GM21717 (cell line): Measurements from ENCODE around the gene NUCB2.
A peak's percentile ranks its signal among the peaks of the same experiment; 100 is the strongest.

Experiments used
- ATAC-seq: cut with Tn5 transposase; IDR thresholded peaks from one replicate; pipeline ENCODE4 v1.9.1; 2021; ENCODE audit warnings: mild to moderate bottlenecking, moderate library complexity; ENCODE audit not compliant: unreplicated experiment

Gene NUCB2

DNA sequence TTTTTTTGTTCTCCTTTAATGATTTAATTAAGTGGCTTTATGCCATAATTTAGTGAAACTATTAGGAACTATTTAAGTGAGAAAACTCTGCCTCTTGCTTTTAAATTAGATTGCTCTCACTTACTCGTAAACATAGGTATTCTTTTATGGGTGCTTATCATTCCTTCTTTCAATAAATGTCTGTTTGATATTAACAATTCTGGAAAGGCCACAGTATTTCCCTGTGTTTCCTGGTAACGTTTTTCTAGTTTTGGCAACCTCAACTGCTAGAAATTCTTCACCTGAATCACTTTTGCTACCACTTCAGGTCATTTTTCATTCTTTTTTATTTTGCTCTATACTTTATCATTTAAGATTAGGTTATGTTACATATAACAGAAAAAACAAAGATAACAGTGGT, 55.1 kb downstream of the NUCB2 start:
- ATAC-seq = no peak

DNA sequence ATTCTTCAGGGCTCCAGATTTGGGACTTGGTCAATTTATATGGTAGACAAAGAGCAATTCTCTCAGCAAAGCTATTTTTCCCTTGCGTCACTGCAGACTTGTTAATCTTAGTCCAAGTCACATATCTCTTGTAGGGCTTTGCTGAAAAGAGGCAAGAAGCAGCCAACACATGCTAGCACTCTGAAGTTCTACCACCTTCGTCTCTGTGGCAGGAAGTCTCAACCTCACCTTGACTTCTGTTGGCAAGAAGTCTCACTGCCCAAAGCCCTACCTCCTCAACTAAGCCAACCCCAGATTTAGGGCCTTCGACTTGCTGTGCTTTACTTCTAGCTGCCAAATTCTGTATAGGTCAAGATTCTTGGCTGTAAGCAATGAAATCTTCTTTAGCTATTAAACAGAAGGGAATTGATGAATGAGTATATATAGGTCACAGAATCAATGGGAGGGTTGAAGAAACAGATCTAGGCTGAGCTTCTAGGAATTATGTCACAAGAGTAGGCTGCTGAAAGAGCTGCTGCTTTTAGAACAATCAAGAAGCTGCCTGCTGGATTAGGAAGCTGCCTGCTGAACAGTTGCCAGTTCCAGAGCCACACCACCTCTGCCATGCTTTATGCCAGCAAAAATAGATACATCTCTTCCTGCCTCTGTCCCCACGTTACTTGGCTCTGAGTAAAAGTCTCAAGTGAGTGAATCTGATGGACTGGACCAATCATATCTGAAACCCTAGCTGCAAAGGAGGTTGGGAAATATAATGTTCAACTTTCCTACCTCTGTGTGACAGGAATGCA, 57.5 kb downstream of the NUCB2 start:
- no peak for ATAC-seq

DNA sequence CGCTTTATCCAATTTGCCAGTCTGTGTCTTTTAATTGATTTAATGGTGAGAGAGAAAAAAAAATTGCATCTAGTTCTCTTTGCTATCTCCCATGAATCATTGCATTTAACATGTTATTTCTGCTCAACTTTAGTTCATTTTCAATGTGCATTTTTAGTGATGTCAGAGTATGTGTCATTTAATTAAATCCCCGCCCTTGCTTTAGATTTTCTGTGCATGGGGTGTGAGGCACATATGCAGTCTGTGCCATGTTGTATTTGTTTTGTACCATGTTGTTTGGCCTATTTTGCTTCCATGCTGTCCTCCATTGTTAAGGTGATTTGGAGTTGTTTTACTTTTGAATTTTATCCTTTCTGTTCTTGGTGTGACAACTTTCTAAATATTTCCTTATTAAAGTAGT, 66.7 kb downstream of the NUCB2 start:
- ATAC-seq = no peak

DNA sequence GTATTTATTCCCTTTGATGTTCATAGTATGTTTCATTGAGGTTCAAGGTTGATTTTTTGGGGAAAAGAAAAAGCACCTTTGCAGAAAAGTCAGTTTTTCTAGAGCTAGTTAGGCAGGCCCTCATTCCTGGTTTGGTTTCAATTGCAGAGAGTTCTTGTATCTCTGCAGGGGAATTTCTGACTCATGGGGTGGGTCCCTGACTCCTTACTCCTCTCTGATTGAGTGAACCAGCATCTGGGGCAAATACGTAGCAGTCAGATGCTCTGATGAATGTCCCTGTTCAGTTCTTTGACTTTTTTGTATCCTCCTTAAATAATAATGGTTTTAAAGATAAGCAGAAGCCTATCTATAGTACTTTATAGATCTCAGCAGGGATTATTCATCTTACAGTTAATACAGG, 67.4 kb downstream of the NUCB2 start:
- ATAC-seq = no peak

DNA sequence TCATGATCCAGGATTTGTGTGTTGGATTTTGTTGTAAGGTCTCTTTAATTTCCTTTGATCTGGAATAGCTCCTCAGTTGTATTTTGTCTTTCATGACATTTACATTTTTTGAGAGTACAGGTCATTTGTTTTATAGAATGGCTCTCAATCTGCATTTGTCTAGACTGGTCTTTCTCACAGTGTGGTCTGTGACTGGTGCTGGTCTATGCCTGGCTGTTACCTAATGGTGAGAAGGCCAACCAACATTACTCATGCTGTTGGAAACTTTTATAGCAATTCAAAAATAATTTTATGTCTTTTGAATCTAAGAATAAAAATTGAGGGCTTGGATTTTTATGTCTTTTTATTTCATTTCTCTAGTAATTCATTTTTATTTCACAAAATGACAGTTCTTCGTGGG, 71.1 kb downstream of the NUCB2 start:
- no peak for ATAC-seq

DNA sequence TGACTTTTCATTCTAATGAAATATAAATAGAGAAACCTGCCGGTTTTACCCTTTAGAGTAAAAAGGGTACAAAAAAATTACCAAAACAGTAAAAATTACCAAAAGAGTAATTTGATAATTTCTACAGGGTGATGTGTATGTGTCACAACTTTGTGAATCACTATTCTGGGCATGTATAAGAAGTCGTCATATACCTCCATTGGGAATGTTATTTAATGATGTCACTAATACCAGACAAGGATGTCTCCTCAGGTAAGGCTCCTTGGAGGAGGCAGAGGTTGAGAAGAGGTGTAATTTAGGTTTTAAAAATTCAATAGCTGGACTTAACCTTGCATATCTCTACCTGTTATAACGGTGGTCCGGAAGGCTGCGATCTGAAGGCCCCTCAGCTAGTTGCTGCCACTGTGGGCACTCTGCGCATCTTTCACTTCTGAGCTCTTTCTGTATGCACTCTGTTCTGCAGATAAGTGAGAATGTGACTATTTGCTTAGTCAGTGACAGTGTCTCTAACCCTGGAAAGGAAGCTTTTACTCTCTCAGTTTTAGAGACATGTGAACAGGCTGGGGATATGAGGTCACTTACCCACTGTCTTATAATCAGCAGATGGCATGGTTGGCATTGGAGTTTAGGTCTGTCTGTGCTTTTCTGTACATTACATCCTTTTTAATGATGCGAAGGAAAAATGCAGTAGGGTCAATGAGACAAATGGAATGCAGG, 74.1 kb downstream of the NUCB2 start:
- ATAC-seq = no peak

DNA sequence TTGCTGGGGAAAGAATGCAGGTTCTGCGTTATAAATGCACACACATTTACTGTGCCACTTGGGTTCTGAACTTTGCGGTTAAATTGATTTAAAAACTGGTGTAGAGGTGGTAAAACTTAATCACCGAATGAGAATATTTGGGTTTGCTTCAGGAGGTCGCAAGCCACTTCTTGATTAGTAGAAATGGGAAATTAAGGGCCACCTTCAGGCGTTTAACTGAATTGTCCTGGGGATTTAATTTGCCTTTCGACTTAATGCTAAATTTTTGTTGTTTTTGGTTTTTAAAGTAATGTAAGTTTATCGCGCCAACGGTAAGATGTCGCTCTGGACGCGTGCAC, 74.6 kb downstream of the NUCB2 start:
- no peak for ATAC-seq

DNA sequence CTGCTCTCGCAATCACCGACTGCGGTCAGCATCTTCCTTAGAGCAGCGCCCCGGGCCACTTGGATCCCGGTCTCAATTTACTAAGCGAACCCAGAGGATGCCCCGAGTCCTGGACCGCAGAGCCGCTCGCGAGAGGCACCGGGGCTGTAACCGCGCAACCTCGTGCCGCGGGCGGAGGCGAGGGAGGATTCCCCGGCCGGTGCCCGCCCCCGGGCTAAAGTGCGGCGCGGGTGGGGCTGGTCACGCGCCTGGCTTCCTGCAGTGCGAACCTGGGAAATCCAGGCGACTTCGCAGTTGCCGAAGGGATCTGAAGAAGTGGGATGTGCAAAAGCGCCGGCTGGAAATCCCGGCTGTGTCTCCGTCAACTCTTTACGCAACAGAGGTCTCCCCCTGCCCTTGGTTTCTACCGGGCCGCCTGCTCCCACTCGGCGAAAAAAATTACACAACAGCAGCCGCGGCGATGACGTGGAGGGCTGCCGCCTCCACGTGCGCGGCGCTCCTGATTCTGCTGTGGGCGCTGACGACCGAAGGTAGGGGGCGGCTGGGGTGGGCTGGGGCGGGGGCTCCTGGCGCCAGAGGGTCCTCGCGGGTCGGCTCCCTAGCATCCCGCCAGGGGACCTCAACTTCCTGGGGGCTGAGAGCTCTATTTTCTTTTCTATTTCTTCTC, 75.1 kb downstream of the NUCB2 start, which contains the start of gene NCR3LG1:
Gene NCR3LG1 (plus strand): TSS at position 291 of the 667 bp plus-strand sequence. CDS start 170 bp downstream, at position 461.
- ATAC-seq = no peak

DNA sequence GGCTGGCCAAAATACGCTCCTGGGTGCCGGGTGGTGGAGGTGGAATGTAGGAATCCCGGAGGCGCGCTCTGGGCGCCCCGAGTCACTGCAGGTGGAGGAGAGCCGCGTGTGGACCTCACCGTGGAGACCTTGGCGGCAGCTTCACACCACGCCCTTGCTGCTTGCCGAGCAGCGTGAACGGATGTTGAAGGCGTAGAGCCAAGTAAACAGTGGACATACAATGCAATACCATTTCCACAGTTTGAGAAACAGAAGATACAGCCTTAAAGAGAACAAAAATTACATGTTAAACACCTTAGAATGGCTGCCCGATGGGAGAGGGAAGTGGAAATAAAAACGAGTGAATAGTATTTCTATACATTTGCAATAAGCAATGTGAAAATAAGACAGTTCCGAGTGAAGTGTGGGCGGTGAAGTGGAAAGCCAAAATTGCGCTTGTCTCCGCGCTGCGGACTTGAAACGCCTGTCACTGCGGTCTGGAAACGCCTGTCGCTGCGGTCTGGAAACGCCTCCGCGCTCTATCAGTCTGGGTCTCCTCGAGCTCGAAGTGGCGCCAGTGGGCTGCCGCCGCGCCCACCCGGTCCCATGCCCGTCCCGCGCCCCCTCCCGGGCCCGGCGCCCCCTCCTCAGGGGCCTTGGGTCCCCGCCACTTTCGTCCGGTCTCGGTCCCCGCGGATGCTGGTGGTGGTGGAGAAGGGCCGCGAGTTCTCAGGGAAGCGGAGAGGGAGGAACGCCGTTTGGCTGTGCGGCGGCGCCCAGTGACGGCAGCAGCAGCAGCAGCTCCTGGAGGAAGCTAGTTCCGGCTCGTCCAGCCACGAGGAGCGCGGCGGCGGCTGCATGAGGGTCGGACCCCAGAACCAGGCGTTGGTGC, 76.6 kb downstream of the NUCB2 start:
- ATAC-seq = peak; percentile 43

DNA sequence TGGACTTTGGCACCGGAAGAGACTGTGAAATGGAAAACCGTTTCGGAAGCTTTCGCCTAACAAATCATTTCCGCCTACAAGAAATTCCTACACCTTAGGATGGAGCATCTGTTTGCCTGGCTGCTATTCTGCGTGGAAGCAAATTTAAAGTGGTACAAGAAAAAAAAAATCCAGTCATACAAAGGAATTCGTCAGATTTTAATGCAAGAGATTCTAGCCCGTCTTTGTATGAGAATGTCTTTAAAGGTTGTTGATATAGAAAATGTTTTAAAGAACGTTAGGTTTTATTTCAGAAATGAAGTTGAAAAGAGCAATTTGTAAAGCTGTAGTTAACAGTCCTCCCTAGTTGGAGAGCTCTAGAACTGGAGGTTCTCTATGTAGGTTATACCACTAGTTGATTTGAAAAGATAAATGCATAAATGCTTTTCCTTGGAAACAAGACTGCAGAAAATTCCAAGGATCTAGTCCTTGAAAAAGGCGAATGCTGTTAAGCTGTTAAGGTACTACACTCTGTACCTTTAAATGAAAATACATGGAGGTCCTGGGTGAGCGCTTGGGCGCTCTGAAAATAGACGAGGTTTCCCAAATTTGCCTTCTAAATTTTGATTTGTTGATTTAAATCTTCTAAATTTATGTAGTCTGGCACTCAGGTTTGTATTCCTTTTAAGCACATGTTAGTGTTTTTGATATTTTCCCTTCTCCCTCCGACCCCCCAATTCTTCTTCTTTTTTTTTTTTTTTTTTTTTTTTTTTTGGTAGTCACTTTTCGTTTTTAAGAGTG, 77.5 kb downstream of the NUCB2 start:
- no peak for ATAC-seq

DNA sequence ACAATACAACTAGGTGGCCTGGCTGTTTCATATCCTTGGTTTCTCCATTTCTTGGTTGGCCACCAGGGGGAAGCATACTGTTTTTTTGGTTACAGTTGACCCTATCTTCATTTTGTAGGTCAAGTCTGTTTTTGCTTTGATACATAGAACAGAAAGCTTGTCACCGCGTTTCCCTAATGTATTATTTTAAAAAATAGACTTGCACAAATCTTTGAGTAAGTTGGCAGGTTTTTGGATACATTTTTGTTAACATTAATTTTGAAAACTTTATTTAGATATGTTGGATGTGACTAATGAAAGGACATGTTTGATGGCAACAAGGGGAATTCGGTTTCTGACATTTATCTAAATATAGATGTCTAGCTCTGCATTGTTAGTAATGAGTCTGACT, 78.1 kb downstream of the NUCB2 start:
- ATAC-seq = peak; percentile 35

DNA sequence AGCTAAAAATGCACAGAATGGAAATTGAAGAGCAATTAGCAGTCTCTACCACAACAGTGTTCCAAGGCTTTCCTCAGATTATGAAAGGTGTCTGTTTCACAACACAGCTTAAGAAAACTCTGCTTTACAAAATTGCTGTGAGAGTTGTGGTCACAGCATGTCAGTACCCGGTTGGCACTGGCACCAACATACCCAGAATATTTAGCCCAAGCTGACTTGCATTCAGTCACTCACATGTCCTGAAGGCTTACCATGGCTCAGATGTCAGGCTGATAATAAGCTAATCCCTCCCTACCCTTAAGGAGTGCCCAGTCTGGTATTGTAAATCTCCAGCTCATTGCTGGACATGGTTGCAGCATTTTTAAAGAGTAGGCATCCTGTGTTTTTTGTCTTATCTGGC, 90.0 kb downstream of the NUCB2 start:
- no peak for ATAC-seq

DNA sequence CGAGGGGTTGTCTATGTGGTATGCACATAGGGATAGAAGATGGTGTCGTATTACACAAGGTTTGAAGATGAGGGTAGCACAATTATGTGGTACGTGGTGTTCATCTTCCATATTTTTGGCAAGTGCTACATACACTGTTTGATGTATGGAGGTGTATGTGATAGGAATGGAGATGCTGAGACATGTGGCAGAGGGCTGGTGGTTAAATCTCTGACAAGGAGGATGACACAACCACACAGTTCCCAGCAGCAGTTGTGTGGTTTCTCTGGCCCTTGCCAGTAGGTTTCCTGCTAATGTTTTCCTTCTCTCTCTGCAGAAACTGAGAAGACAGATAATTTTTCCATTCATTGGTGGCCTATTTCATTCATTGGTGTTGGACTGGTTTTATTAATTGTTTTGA, 92.0 kb downstream of the NUCB2 start:
- ATAC-seq = no peak

DNA sequence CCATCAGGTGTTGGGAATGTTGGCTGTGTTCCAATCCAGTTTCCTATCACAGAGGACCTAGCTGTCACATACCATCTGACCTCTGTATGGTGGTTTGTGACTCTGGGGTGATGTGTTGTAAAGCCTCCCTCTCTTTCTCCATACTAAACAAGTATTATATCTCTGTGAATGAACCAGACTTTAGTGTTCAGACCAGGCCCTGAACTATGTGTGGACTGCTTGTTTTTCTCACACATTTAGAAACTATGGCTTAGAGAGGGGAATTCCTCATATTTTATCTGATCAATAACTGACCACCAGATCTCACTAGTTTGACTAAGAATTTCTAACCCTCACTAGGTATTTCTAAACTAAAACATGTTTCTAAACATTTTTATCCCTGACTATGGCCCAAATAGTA, 92.6 kb downstream of the NUCB2 start:
- ATAC-seq = no peak

DNA sequence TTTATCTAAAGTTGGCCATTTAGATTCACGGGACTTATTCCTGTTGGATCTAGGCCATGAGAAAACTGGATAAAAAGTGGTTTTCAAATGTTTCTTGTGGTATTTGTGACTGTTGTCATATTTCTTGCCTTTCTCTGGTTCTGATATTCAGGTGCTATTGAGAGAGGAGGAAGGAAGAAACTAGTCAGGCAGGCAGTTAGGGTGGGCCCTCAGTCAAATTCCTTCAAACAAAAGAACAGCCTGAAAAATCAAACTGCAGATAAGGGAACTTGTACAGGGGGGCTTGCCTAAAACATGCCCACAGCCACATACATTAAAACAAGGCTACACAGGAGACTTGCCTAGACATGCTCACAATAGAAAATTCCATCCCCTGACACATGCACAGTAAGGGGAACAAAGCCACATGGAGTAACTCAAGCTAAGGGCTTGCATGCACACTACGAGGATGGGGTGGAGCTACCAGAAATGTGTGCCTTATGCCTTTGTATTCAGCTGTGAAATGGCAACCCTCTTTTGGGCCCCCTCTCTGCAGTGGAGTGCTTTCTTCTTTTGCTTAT, 93.2 kb downstream of the NUCB2 start:
- ATAC-seq = no peak

DNA sequence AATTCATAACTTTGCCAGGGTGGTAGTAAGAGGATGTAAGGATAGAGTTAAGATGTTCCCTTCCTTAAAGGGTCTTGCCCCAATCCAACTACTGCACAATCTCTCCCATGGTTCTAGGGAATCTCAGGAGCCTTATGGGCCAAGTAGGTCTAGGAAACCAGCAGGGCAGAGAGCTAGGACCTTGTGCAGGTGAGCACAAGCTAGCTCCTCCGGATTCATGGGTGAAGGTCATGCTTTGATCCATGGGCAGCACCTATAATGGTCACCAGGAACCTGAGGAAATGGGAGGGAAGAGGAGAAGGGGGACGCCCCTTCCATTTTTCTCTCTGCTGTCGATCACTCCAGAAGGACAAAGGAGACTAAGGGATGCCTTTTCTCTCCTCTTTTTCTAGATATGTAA, 95.1 kb downstream of the NUCB2 start:
- ATAC-seq = no peak

DNA sequence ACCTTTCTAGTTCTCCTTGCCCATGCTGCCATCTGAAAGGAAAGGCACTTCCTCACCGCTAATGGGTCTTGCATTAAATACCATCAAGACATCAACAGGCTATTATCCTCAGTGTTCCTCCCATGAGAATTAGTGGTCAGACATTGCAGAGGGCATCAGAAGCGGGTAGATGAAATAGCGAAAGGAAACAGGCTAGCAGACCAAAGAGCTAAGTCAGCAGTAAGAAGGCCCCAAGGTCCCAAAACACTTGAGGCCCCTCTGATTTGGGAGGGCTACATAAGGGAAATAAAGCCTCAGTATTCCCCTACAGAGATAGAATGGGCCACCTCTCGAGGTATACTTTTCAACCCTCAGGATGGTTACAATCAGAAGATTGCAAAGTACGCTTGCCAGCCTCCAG, 99.0 kb downstream of the NUCB2 start:
- no peak for ATAC-seq

DNA sequence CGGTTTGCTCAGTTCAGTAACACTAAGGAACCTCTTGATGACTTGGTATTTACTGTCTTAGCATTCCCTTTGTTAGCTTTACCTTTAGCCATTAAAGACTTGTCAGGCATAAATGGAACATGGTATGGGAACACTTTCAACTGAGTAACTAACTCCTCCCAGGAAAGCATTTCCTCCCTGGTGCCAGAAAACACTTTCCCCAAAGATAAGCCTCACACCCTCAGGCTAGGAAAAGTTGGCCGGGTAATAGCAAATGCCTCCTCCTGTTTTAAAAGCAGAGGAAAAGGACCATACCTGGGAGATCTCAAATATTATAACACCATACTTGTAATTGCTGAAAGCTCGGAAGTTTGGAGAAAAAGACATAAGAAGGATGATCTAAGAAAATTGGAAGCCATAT, 100.0 kb downstream of the NUCB2 start:
- ATAC-seq = no peak

DNA sequence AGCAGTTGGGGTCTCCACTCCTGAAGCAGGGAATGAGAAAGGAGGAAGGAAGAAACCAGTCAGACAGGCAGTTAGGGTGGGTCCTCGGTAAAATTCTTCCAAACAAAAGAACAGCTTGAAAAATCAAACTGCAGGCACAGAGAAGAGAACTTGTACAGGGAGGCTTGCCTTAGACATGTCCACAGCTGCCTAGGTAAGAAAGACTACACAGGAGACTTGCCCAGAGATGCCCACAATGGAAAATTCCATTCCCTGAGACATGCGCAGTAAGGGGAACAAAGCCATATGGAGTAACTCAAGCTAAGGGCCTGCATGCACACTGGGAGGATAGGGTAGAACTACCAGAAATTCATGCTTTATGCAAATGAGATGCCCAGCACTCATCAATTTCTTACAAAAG, 102.1 kb downstream of the NUCB2 start:
- no peak for ATAC-seq
